ENCODE data around the gene UVRAG.

The UVRAG gene

GRCh38 chr11:76119779-76120178, 304.8 kb downstream of the UVRAG start:
- no peak for DNase-seq (ENCODE audit: low spot score)

GRCh38 chr11:76120513-76121101, 305.6 kb downstream of the UVRAG start:
- no peak for DNase-seq (ENCODE audit: low spot score)

GRCh38 chr11:76123248-76123647, 308.2 kb downstream of the UVRAG start:
- DNase-seq (ENCODE audit: low spot score): no peak

GRCh38 chr11:76124905-76125770, 310.1 kb downstream of the UVRAG start:
- DNase-seq (ENCODE audit: low spot score): no peak

- DNase-seq (ENCODE audit: low spot score): no peak
Measured at GRCh38 chr11:76129729-76130128, 314.7 kb downstream of the UVRAG start.

- DNase-seq (ENCODE audit: low spot score): no peak
Measured at GRCh38 chr11:76131142-76131541, 316.1 kb downstream of the UVRAG start.

- DNase-seq (ENCODE audit: low spot score): no peak
Measured at GRCh38 chr11:76131671-76132631, 316.9 kb downstream of the UVRAG start.

- DNase-seq (ENCODE audit: low spot score): no peak
Measured at GRCh38 chr11:76134239-76134638, 319.2 kb downstream of the UVRAG start.

GRCh38 chr11:76135491-76135890, 320.5 kb downstream of the UVRAG start:
- DNase-seq (ENCODE audit: low spot score): no peak

- DNase-seq (ENCODE audit: low spot score): no peak
Measured at GRCh38 chr11:76139314-76139713, 324.3 kb downstream of the UVRAG start.

GRCh38 chr11:76140912-76141574, 326.0 kb downstream of the UVRAG start:
- no peak for DNase-seq (ENCODE audit: low spot score)

- no peak for DNase-seq (ENCODE audit: low spot score)
Measured at GRCh38 chr11:76141901-76142588, 327.0 kb downstream of the UVRAG start.

GRCh38 chr11:76143274-76143673, 328.3 kb downstream of the UVRAG start:
- no peak for DNase-seq (ENCODE audit: low spot score)

- no peak for DNase-seq (ENCODE audit: low spot score)
Measured at GRCh38 chr11:76147106-76147740, 332.2 kb downstream of the UVRAG start.

- DNase-seq (ENCODE audit: low spot score): no peak
Measured at GRCh38 chr11:76148231-76148630, 333.2 kb downstream of the UVRAG start.

GRCh38 chr11:76148941-76149613, 334.1 kb downstream of the UVRAG start:
- DNase-seq (ENCODE audit: low spot score): no peak

GRCh38 chr11:76149713-76150112, 334.7 kb downstream of the UVRAG start:
- DNase-seq (ENCODE audit: low spot score): no peak

GRCh38 chr11:76150141-76150540, 335.1 kb downstream of the UVRAG start:
- DNase-seq (ENCODE audit: low spot score): no peak

- no peak for DNase-seq (ENCODE audit: low spot score)
Measured at GRCh38 chr11:76151556-76152085, 336.6 kb downstream of the UVRAG start.
